ENCODE data around the gene MAS1. TPM values are rescaled to one million over a fixed set of nuclear protein-coding genes. Genes with fewer than 3 reads are reported as not detected.

MAS1 gene
- total RNA-seq, 1 donor from 2014 or later, result not detected

DNA sequence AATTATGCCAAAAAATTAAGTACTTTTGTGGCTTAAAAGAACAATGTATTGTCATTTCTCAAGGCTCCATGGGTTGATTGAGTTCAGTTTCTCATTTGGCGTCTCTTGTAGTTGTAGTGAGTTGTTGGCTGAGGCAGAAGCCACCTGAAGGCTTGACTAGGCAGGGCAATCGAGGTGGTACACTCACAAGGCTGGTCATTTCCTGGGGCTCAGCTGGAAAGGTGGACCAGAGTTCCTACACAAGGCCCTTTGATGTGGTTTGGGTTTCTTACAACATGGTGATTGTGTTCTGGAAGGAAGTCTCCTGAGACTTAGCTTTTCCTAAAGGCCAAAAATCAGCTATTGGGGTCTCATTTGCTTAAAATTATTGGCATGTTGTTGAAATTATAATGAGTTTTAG, 22.6 kb downstream of the MAS1 start:
- Mint-ChIP-seq H3K27ac (ENCODE audit: unreplicated experiment) (no peak overlapping the region), H3K4me1 (ENCODE audit: low read depth, unreplicated experiment) (no peaks in the 10 kb centered on the region), H3K36me3 (ENCODE audit: unreplicated experiment) (peaks cover 5% of the 10 kb centered on the region), H3K27me3 (ENCODE audit: unreplicated experiment) (peaks cover 3% of the 10 kb centered on the region), H3K9me3 (ENCODE audit: unreplicated experiment) (peaks cover 2% of the 10 kb centered on the region), H3K4me3 (ENCODE audit: unreplicated experiment) (no peak overlapping the region)
- TF ChIP-seq, protein P1, sequence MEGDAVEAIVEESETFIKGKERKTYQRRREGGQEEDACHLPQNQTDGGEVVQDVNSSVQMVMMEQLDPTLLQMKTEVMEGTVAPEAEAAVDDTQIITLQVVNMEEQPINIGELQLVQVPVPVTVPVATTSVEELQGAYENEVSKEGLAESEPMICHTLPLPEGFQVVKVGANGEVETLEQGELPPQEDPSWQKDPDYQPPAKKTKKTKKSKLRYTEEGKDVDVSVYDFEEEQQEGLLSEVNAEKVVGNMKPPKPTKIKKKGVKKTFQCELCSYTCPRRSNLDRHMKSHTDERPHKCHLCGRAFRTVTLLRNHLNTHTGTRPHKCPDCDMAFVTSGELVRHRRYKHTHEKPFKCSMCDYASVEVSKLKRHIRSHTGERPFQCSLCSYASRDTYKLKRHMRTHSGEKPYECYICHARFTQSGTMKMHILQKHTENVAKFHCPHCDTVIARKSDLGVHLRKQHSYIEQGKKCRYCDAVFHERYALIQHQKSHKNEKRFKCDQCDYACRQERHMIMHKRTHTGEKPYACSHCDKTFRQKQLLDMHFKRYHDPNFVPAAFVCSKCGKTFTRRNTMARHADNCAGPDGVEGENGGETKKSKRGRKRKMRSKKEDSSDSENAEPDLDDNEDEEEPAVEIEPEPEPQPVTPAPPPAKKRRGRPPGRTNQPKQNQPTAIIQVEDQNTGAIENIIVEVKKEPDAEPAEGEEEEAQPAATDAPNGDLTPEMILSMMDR (IDR thresholded peaks at IDR 0.05; ENCODE audit: partially characterized antibody, unreplicated experiment), result no peak
- DNase-seq, result no peak

DNA sequence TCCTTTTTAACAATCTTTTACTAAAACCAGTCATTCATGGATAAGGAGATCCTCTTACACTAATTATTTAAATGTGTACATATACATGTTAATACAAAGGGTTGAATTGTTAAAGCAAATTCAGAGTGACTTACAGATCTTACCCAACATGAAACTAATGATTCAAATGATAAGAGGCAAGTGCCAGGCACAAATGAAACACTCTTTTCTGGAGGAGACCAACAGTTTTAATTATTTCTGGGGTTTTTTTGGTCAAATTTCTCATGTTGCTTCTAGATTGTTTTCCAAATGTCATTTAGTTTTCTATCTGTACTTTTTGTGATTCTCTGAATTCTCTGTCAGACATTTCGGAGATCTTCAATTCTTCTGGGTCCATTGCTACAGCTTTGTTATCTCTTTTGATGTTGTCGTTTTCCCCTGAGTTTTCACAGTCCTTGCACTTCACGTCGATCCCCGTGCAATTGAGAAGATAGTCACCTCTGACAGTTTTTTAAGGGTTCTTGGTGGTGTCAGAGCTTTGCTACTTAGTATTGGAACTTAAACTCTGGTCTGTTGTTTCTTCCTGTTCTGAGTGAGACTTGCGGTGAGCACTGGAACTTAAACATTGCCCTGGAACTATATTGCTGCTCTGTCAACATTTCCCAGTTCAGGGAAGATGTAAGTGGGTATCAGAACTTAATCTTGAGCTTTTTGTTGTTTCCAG, 23.2 kb downstream of the MAS1 start:
- H3K4me1 Mint-ChIP-seq (ENCODE audit: low read depth, unreplicated experiment), result no peaks in the 10 kb centered on the region
- no peak overlapping the region for H3K27ac Mint-ChIP-seq (ENCODE audit: unreplicated experiment)
- H3K27me3 Mint-ChIP-seq (ENCODE audit: unreplicated experiment), result peaks cover 3% of the 10 kb centered on the region
- H3K9me3 Mint-ChIP-seq (ENCODE audit: unreplicated experiment), result peaks cover 2% of the 10 kb centered on the region
- H3K4me3 Mint-ChIP-seq (ENCODE audit: unreplicated experiment), result no peak overlapping the region
- TF ChIP-seq, protein P1 (IDR thresholded peaks at IDR 0.05; ENCODE audit: partially characterized antibody, unreplicated experiment), result no peak
- H3K36me3 Mint-ChIP-seq (ENCODE audit: unreplicated experiment), result peaks cover 5% of the 10 kb centered on the region
- no peak for DNase-seq

DNA sequence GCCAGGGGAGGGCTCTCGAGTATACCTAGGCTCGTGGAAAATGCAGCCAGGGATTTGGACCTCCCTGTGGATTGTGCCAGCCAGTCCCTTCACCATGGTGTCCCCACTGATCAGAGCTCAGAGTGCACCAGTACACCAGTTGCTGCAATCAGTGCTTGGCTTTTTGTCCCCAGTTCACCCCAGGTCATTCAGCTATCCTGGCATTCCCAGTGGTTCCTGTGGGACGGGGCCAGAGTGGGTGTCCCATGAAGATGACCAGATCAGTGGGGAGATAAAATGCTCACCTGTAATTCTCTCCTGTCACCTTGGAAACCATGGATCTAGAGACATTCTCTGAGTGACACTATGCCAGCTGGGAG, 23.8 kb downstream of the MAS1 start:
- Mint-ChIP-seq H3K4me3 (ENCODE audit: unreplicated experiment) (no peak overlapping the region), H3K27me3 (ENCODE audit: unreplicated experiment) (peaks cover 3% of the 10 kb centered on the region), H3K36me3 (ENCODE audit: unreplicated experiment) (peaks cover 5% of the 10 kb centered on the region), H3K9me3 (ENCODE audit: unreplicated experiment) (peaks cover 2% of the 10 kb centered on the region), H3K27ac (ENCODE audit: unreplicated experiment) (no peak overlapping the region), H3K4me1 (ENCODE audit: low read depth, unreplicated experiment) (no peaks in the 10 kb centered on the region)
- no peak for DNase-seq
- TF ChIP-seq, protein P1 (IDR thresholded peaks at IDR 0.05; ENCODE audit: partially characterized antibody, unreplicated experiment), result no peak

DNA sequence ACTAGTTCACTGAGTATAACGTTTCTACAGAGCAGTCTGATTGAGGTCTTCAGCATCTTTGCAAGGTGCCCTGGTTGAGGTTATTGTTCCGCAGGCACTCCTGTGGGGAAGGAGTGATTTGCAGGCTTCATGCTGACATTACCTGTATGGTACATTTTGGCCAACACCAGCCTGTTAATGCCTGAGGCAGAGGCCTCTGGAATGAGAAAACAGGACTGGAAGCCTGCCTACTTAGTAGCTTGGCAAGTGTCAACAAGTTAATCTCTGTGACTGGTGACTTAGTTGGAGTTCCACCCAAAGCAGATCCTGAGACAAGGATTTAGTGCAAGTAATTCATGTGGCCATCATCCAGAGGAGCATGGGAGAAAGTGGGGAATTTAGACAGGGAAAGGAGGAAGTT, 24.6 kb downstream of the MAS1 start:
- Mint-ChIP-seq H3K27ac (ENCODE audit: unreplicated experiment) (no peak overlapping the region), H3K4me1 (ENCODE audit: low read depth, unreplicated experiment) (no peaks in the 10 kb centered on the region), H3K9me3 (ENCODE audit: unreplicated experiment) (peaks cover 2% of the 10 kb centered on the region), H3K4me3 (ENCODE audit: unreplicated experiment) (no peak overlapping the region), H3K27me3 (ENCODE audit: unreplicated experiment) (peaks cover 3% of the 10 kb centered on the region), H3K36me3 (ENCODE audit: unreplicated experiment) (peaks cover 5% of the 10 kb centered on the region)
- TF ChIP-seq, protein P1 (IDR thresholded peaks at IDR 0.05; ENCODE audit: partially characterized antibody, unreplicated experiment), result no peak
- no peak for DNase-seq

DNA sequence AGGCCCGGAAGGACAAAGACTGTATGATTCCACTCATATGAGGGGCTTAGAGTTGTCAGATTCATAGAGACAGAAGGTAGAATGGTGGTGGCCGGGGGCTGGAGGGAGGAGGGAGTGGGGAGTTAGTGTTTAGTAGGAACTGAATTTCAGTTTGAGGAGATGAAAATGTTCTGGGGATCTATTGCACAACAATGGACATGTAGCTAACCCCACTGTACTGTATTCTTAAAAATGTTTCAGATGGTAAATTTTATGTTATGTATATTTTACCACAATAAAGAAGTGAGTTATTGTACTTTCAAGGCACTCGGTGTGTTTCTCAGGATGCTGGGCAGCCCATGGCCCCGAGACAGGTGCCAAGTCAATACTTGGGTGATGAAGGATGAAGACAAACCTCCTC, 25.4 kb downstream of the MAS1 start:
- no peak for DNase-seq
- Mint-ChIP-seq H3K36me3 (ENCODE audit: unreplicated experiment) (peaks cover 5% of the 10 kb centered on the region), H3K27me3 (ENCODE audit: unreplicated experiment) (peaks cover 3% of the 10 kb centered on the region), H3K27ac (ENCODE audit: unreplicated experiment) (no peak overlapping the region), H3K4me3 (ENCODE audit: unreplicated experiment) (no peak overlapping the region), H3K9me3 (ENCODE audit: unreplicated experiment) (no peaks in the 10 kb centered on the region), H3K4me1 (ENCODE audit: low read depth, unreplicated experiment) (no peaks in the 10 kb centered on the region)
- TF ChIP-seq, protein P1 (IDR thresholded peaks at IDR 0.05; ENCODE audit: partially characterized antibody, unreplicated experiment), result no peak

All from glutamatergic neuron (in vitro differentiated cells).